GM12873 (cell line): ENCODE data around the gene MANF.

Experiments used
- TF ChIP-seq, protein P1 (sequence below): IDR thresholded peaks from 2 replicates; pipeline ENCODE4 v1.5.1; 2012; ENCODE audit warnings: low read depth, mild to moderate bottlenecking, moderate library complexity, low read length, control low read depth; ENCODE audit not compliant: insufficient read depth; ENCODE audit errors: missing control alignments

MANF gene

DNA sequence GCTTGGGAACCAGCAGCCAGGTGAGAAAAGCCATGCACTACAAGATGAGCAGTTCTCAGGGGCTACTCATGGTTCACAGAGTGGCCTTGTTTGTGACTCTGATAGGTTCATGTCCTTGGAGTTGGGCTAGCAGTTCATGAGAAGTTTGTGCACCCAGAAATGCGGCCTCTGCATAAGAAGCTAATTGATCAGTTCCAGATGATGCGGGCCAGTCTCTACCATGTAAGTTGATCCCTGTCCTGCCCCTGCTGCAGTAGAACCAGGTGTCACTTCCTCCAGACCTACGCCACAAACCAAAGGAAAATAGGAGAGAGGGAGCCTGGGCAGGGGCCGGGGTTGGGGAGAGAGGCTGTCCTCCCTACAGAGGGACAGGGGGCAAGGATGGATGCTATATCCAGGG is 27.2 kb upstream of the MANF start:
- TF ChIP-seq, protein P1, sequence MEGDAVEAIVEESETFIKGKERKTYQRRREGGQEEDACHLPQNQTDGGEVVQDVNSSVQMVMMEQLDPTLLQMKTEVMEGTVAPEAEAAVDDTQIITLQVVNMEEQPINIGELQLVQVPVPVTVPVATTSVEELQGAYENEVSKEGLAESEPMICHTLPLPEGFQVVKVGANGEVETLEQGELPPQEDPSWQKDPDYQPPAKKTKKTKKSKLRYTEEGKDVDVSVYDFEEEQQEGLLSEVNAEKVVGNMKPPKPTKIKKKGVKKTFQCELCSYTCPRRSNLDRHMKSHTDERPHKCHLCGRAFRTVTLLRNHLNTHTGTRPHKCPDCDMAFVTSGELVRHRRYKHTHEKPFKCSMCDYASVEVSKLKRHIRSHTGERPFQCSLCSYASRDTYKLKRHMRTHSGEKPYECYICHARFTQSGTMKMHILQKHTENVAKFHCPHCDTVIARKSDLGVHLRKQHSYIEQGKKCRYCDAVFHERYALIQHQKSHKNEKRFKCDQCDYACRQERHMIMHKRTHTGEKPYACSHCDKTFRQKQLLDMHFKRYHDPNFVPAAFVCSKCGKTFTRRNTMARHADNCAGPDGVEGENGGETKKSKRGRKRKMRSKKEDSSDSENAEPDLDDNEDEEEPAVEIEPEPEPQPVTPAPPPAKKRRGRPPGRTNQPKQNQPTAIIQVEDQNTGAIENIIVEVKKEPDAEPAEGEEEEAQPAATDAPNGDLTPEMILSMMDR = no peak

DNA sequence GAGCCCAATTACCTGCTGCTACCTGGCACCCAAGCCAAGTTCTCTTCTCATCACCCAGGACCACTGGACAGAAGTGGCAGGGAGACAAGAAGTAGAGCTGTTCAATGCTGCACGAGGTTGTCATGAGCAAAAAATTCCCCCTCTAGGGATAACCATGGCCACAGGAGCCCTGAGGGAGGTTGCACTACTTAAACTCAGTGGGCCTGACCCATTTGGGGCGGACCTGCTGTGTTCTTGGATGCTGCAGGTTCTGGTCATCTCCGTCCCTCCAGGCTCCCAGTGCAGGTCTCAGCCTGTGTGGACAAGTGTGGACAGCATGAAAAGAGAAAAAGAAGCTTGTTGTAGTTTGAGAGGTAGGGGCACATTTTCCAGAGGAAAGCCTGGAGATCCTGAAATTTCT is 26.1 kb upstream of the MANF start:
- TF ChIP-seq, protein P1 = no peak

DNA sequence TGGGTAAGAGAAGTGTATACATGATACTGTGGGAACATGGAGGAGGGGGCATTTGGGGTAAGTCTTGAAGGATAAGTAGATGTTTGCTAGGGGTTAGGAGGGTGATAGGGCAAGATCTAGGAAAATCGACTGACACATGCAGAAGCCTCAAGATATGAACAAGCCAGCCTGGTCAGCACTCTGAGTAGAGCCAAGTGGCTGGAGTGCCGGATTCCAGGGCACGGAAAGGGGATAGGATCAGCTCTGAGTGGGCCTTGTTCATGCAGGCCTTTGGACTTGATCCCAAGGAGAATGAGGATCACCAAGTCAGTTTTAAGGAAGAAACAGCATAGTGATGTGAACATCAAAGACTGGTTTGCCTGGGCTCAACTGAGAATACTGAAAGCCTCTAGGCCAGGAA is 24.3 kb upstream of the MANF start:
- TF ChIP-seq, protein P1 = no peak

DNA sequence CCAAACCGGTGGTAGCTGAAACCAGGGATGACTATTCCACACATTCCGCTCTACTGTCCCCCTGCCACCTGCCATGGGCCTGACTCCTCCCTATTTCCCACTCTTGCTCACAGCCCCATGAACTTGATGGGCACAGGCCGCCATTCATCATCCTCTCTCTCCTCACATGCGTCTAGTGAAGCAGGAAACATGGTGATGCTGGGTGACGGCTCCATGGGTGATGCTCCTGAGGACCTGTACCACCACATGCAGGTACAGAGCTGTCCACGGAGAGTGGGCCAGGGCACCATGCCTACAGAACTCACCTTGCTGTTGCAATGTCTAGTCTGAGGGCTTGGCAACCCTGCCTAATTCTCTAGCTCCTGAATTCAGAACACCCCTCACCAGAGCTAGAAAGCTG is 23.3 kb upstream of the MANF start:
- TF ChIP-seq, protein P1 = no peak

DNA sequence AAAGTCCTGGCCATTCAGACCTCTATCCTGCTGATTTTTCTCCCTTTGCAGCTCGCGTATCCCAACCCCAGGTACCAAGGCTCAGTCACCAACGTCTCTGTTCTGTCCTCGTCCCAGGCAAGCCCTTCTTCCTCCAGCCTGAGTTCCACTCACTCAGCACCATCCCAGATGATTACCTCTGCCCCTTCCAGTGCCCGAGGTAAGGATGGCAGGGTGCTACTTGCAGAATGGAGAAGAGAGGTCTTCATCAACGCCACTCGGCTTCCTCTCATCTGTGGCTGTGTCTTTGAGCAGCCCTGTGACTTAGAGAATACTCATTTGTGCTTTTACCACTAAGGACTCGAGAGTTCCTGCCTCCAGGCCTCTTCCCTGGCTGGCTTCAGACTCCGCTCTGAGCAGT is 22.6 kb upstream of the MANF start:
- TF ChIP-seq, protein P1 = no peak

DNA sequence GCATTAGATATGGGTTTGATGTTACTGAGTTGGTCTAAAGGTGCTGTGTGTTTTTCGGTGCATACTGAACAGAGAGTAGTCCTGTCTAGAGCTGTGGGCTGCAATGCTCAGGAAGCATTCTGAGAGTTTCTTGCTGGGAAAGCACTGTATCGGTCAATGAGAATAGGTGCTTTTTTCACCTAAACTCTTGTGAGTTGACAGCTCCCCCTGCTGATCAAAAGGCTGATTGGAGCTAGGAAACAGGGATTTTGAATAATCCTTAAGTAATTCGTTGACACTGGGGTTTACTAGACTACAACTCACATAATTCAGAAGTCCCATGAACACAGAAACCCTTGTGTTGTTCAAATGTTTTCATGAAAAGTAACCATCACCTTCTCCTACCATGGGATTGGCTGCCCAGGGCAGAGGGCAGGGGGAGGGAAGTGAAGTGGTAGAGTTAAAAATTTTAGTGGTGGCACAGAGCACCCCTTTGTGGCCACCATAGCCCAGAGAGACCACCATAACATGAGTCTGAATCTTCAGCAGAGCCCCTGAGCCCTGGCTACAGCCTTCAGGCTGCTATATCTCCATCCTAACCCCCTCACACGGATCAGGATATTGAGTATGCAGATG is 13.0 kb upstream of the MANF start:
- TF ChIP-seq, protein P1 = peak; percentile 70

DNA sequence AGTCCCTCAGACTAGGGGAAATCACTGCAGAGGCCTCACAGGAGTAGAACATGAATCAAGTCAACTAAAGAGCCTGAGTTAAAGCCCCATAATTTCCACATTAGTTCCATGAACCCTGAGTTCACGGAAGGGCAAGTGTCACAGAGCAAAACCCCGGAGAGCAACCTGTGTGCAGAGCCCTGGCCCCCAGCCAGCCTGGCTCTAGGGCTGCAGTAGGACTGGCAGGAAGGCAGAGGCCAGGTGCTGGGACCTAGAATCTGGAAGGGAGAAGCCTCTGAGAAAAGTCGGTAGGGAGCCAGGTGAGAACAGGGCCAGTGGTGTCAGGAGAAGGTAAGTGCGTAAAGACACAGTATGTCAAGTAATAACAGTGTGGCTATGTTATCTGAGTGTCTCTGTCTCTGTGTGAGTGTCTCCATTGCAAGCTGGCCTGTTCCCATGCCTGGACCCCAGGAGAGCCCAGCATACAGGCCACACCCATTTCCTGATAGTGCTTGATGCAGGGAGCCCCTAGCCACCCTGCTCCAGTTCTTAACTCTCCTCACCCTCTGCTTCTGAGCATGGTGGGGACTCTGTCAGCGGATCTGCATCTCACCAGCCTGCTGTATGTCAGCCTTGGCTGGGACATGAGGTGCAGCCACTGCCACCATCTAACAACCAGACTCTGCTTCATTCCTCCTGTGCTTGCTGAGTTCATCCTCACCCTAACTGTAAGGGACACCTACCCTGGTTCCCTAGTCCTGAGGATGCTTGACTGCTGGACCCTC is 11.3 kb upstream of the MANF start:
- TF ChIP-seq, protein P1 = no peak
